Measurements from ENCODE around the gene ELAC2.

DNA sequence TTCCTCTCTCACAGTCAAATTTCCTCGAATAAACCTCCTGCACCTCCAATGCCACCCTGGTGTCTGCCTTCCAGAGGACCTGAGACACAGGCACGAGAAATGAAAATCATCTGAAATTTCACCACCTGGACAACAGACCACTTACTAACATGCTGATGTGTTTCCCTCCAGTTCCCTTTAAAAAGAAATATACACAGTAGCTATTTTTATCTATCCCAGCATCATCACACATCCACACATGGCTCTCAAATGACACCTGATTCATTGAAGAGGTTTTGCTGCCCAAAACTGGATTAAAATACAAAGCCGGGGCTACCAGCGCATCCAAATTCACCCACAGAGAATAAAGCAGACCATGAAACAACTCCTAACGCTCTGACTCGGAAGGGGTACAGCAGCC is 13.9 kb downstream of the ELAC2 start:
- TF ChIP-seq CTCF (IDR thresholded peaks at IDR 0.05) = no peak
- no peak for TF ChIP-seq POLR2AphosphoS5 (IDR thresholded peaks at IDR 0.05)
- no peak for TF ChIP-seq POLR2A (IDR thresholded peaks at IDR 0.05)
- no peak for TF ChIP-seq EP300 (IDR thresholded peaks at IDR 0.05; ENCODE audit: low read depth)
